Neural cell (in vitro differentiated cells): ENCODE results near the gene CCDC154. TPM values are rescaled to one million over a fixed set of nuclear protein-coding genes. Genes with fewer than 3 reads are reported as not detected.

ENCODE experiments used
- H2AFZ ChIP-seq: fragments of 200-600, 300-800 bp; sonication (generic), shearing (Covaris generic); 2 replicates; pipeline ENCODE4 v1.6.0; 2014; ENCODE audit warnings: low read depth, mild to moderate bottlenecking, antibody characterized with exemption, low read length, moderate library complexity
- H3F3A ChIP-seq: fragments of 200-600 bp; shearing (Covaris generic); 2 replicates; pipeline ENCODE4 v1.6.1; 2016; ENCODE audit warnings: mild to moderate bottlenecking, moderate library complexity, mixed read lengths, antibody characterized with exemption, low read length; ENCODE audit not compliant: insufficient read depth, poor library complexity, severe bottlenecking
- H3K27ac ChIP-seq: fragments of 200-600, 300-800 bp; sonication (generic), shearing (Covaris generic); 2 replicates; pipeline ENCODE4 v1.5.1; 2014; ENCODE audit warnings: mild to moderate bottlenecking, low read length, moderate library complexity
- H3K27me3 ChIP-seq: fragments of 300-800, 200-600 bp; sonication (generic), shearing (Covaris generic); 2 replicates; pipeline ENCODE4 v1.6.0; 2014; ENCODE audit warnings: mild to moderate bottlenecking, low read depth, low read length, moderate library complexity; ENCODE audit not compliant: insufficient read depth
- H3K36me3 ChIP-seq: fragments of 300-800, 200-600 bp; sonication (generic), shearing (Covaris generic); 2 replicates; pipeline ENCODE4 v1.5.1; 2014; ENCODE audit warnings: mild to moderate bottlenecking, antibody characterized with exemption, low read length, moderate library complexity; ENCODE audit not compliant: insufficient read depth
- H3K4me2 ChIP-seq: fragments of 300-800, 200-600 bp; sonication (generic), shearing (Covaris generic); 2 replicates; pipeline ENCODE4 v1.6.0; 2014; ENCODE audit warnings: mild to moderate bottlenecking, low read length
- H3K4me3 ChIP-seq: fragments of 300-800, 200-600 bp; sonication (generic), shearing (Covaris generic); 2 replicates; pipeline ENCODE4 v1.5.1; 2014; ENCODE audit warnings: mild to moderate bottlenecking, low read length, moderate library complexity
- H3K79me2 ChIP-seq: fragments of 200-600 bp; shearing (Covaris generic); replicated peaks from 2 replicates; pipeline ENCODE4 v1.6.0; 2014; ENCODE audit warnings: mild to moderate bottlenecking, low read length, moderate library complexity; ENCODE audit not compliant: insufficient read depth
- H3K9ac ChIP-seq: fragments of 300-800, 200-600 bp; sonication (generic), shearing (Covaris generic); 2 replicates; pipeline ENCODE4 v1.6.1; 2016; ENCODE audit warnings: mild to moderate bottlenecking, low read length, mixed read lengths
- H3K9me2 ChIP-seq: fragments of 200-600 bp; shearing (Covaris generic); 2 replicates; pipeline ENCODE4 v1.6.1; 2016; ENCODE audit warnings: mild to moderate bottlenecking, low read length, mixed read lengths; ENCODE audit not compliant: insufficient read depth
- H3K9me3 ChIP-seq: fragments of 200-600, 300-800 bp; sonication (generic), shearing (Covaris generic); 2 replicates; pipeline ENCODE4 v1.6.1; 2016; ENCODE audit warnings: mild to moderate bottlenecking, mixed run types, low read length, moderate library complexity, mixed read lengths
- H4K20me1 ChIP-seq: fragments of 200-600 bp; shearing (Covaris generic); 2 replicates; pipeline ENCODE4 v1.6.1; 2016; ENCODE audit warnings: mild to moderate bottlenecking, mixed run types; ENCODE audit not compliant: insufficient read depth
- CTCF ChIP-seq: fragments of 450-650 bp; IDR thresholded peaks from 2 replicates; pipeline ENCODE4 v1.5.1; 2014; ENCODE audit warnings: antibody characterized with exemption, mild to moderate bottlenecking, moderate library complexity; ENCODE audit not compliant: poor library complexity, severe bottlenecking
- EP300 ChIP-seq: fragments of 450-650 bp; conservative IDR thresholded peaks from 2 replicates; pipeline ENCODE4 v1.6.1; 2014; ENCODE audit warnings: antibody characterized with exemption, mild to moderate bottlenecking, moderate library complexity; ENCODE audit not compliant: poor library complexity, severe bottlenecking
- EZH2 ChIP-seq: fragments of 200-600, 300-800 bp; shearing (Covaris generic), sonication (generic); IDR thresholded peaks from 2 replicates; pipeline ENCODE4 v1.6.1; 2014; ENCODE audit warnings: antibody characterized with exemption, low read length, borderline replicate concordance, mild to moderate bottlenecking; ENCODE audit not compliant: insufficient read depth, poor library complexity, severe bottlenecking
- MXI1 ChIP-seq: fragments of 450-650 bp; conservative IDR thresholded peaks from 2 replicates; pipeline ENCODE4 v1.6.1; 2014; ENCODE audit warnings: antibody characterized with exemption, mild to moderate bottlenecking; ENCODE audit not compliant: poor library complexity, severe bottlenecking
- POLR2AphosphoS5 ChIP-seq: IDR thresholded peaks from 2 replicates; pipeline ENCODE4 v1.6.1; 2012
- RAD21 ChIP-seq: fragments of 450-650 bp; conservative IDR thresholded peaks from 2 replicates; pipeline ENCODE4 v1.6.1; 2014; ENCODE audit warnings: antibody characterized with exemption, mild to moderate bottlenecking, moderate library complexity
- REST ChIP-seq: IDR thresholded peaks from 2 replicates; pipeline ENCODE4 v1.6.1; 2012; ENCODE audit warnings: borderline replicate concordance
- SMC3 ChIP-seq: fragments of 450-650 bp; conservative IDR thresholded peaks from 2 replicates; pipeline ENCODE4 v1.6.1; 2014; ENCODE audit warnings: antibody characterized with exemption, mild to moderate bottlenecking, moderate library complexity; ENCODE audit not compliant: poor library complexity
- TAF1 ChIP-seq: IDR thresholded peaks from 2 replicates; pipeline ENCODE4 v1.6.1; 2012; ENCODE audit warnings: low read depth
- polyA plus RNA-seq: library from polyadenylated mRNA; depleted of rRNA; stranded (reverse); fragments of >200 nt; gene quantifications from 2 replicates; pipeline ENCODE4 v1.2.3, GENCODE V29; 2014

Gene CCDC154
- polyA plus RNA-seq, 1 donor from 2014 or later = 3.3 TPM

GRCh38 chr16:1453316-1453715, 9.0 kb upstream of the CCDC154 start (continued):
- no peak for TF ChIP-seq CTCF

DNA sequence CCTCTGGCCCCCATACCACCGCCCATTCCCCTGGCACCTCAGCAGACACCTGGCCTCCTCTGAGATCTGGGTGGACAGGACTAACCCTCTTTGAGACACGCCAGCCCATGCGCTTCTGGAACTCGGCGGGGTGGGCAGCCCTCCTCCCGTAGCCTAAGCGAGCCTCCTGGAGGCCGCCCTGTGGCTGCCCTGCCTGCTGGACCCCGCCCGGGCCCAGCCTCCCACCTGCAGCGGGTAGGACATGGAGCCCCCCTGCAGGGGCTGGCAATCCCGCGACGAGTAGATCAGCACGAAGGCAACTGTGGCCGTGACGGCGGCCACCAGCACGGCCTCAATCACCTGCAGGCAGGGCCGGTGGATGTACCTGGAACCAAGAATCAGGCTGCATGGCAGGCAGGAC, 8.2 kb upstream of the CCDC154 start:
- Histone ChIP-seq H3K79me2 (no peaks in the 10 kb centered on the region), H3K27me3 (no peaks in the 10 kb centered on the region), H2AFZ (no peak overlapping the region), H4K20me1 (no peaks in the 10 kb centered on the region), H3K4me3 (no peak overlapping the region), H3F3A (no peaks in the 10 kb centered on the region), H3K9me2 (no peaks in the 10 kb centered on the region), H3K27ac (no peak overlapping the region), H3K9ac (no peak overlapping the region), H3K4me2 (no peak overlapping the region), H3K36me3 (no peaks in the 10 kb centered on the region), H3K9me3 (no peaks in the 10 kb centered on the region)
- TF ChIP-seq RAD21 = no peak
- no peak for TF ChIP-seq POLR2AphosphoS5
- no peak for TF ChIP-seq MXI1
- no peak for TF ChIP-seq TAF1
- no peak for TF ChIP-seq REST
- no peak for TF ChIP-seq EP300
- no peak for TF ChIP-seq CTCF
- TF ChIP-seq EZH2 = no peak
- no peak for TF ChIP-seq SMC3
